ENCODE data around the gene PPP1R14B.
A peak's percentile ranks its signal among the peaks of the same experiment; 100 is the strongest.

GRCh38 chr11:64225608-64226506 lies 20.9 kb downstream of the PPP1R14B start, which contains the start of the genes NUDT22 and TRPT1:
- TF ChIP-seq CTCF (IDR thresholded peaks at IDR 0.05; ENCODE audit: low read depth, low read length, missing input control) (peak; percentile 18), ATF3 (IDR thresholded peaks at IDR 0.05) (no peak), ZBTB33 (IDR thresholded peaks at IDR 0.05) (no peak), MAX (IDR thresholded peaks at IDR 0.05) (no peak), TAF1 (conservative IDR thresholded peaks at IDR 0.05) (no peak), JUND (IDR thresholded peaks at IDR 0.05) (no peak), REST (IDR thresholded peaks at IDR 0.05) (peak; percentile 68), RAD21 (IDR thresholded peaks at IDR 0.05) (peak in 1 of 2 donors; percentile 23), RXRA (IDR thresholded peaks at IDR 0.05) (no peak), YY1 (IDR thresholded peaks at IDR 0.05) (peak; percentile 44), FOXA1 (IDR thresholded peaks at IDR 0.05) (no peak), NR2F2 (IDR thresholded peaks at IDR 0.05) (no peak), GABPA (IDR thresholded peaks at IDR 0.05 in 1 of 2, conservative IDR thresholded peaks at IDR 0.05 in 1 of 2) (peak in 1 of 2 donors; percentile 88)
